Right ventricle myocardium superior (tissue), 1 donor: ENCODE data around the gene PTX4. TPM values are rescaled to one million over a fixed set of nuclear protein-coding genes. Genes with fewer than 3 reads are reported as not detected.
"Not testable (repeated sequence)": the region's sequence is repeated elsewhere in the genome, so short reads cannot be mapped to it uniquely, and the experiment has no call there.

Experiments
- ATAC-seq: fragments of 200-7000 bp; cut with Tn5 transposase; one replicate; pipeline ENCODE4 v1.9.1; 2020; ENCODE audit warnings: mild to moderate bottlenecking; ENCODE audit not compliant: poor library complexity
- DNase-seq: peaks from one replicate; pipeline ENCODE4 v3.0.0-alpha.2; 2020
- intact Hi-C: fragments of 100-400 bp; cut with DNase I; formaldehyde crosslinking; loops from one replicate; pipeline ENCODE4 v1.11.2; 2022
- total RNA-seq: library from RNA; stranded (reverse); fragmentation: NEBNext Ultra II Directional; extraction: Animal tissue kit (Norgen Biotek cat#: 25700); gene quantifications from one replicate; pipeline ENCODE4 v1.2.1, GENCODE V29; 2021
- donor health status: DM: no; HTN: yes; CAD: no; lungs with severe emphysema.

The PTX4 gene
- total RNA-seq, 1 donor from 2014 or later = 0.16 TPM

- no peak for DNase-seq
- intact Hi-C loops = no loop called here
- no peak for ATAC-seq
Observed at GRCh38 chr16:1454561-1454960, 34.2 kb downstream of the PTX4 start.

- intact Hi-C loops = no loop called here
- ATAC-seq (no peak), DNase-seq (no peak)
Observed at GRCh38 chr16:1453316-1453715, 35.4 kb downstream of the PTX4 start.

DNA sequence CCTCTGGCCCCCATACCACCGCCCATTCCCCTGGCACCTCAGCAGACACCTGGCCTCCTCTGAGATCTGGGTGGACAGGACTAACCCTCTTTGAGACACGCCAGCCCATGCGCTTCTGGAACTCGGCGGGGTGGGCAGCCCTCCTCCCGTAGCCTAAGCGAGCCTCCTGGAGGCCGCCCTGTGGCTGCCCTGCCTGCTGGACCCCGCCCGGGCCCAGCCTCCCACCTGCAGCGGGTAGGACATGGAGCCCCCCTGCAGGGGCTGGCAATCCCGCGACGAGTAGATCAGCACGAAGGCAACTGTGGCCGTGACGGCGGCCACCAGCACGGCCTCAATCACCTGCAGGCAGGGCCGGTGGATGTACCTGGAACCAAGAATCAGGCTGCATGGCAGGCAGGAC lies 36.2 kb downstream of the PTX4 start:
- intact Hi-C loops = no loop called here
- ATAC-seq (no peak), DNase-seq (no peak)

DNA sequence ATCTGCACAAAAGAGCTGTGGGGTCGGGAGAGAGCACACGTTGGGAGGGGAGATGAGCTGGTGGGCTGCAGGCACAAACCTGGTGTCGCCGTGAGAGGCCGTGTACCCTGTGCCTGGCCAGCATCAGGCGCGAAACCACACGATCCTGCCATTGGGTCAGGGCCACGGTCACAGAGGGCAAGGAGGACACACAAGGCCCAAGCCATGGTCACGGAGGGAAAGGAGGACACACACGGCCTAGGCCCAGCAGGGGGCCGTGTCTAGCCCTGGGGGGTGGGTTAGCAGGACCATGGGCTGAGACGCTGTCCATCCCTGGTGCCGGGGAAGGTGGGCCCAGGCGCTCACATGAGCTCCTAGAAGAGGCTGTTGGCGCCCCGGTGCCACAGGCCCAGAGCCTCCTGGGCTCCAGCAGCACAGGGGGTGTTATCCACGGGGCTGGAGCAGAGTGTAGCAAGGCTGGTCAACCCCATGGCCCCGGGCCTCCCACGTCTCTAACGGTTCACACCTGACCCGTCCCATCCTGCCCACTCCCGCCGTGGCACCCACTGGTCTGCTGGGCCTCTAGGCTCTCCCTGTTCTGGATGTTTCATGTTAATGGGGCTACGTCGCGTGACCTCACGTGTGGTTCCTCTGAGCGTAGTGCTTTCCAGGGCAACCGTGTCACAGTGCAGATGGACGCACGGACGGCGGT lies 36.9 kb downstream of the PTX4 start:
- DNase-seq (no peak), ATAC-seq (no peak)
- intact Hi-C loops = no loop called here

DNA sequence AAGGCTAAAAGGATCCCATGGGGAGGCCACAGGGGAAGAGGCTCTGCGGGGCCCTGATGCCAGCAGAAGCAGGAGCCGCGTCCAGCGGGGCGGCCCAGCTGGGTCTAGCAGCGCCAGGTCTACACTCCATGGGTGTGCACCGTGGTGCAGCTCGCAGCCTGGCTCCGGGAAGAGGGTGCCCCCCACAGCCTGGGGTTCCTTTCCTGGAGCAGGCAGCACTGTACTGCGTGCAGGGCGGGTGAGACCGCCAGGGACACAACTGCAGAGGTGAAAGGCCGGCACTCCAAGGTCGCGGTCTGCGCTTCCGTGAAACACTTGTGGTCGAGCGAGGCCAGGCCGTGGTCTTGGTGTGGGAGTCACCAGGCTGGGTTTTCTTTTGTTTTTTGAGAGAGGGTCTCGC lies 37.9 kb downstream of the PTX4 start:
- no peak for ATAC-seq
- DNase-seq = no peak
- intact Hi-C loops = no loop called here

- intact Hi-C loops = no loop called here
- ATAC-seq (no peak), DNase-seq (no peak)
Observed at GRCh38 chr16:1450218-1450617, 38.5 kb downstream of the PTX4 start.

- DNase-seq (no peak), ATAC-seq (no peak)
- intact Hi-C loops = no loop called here
Observed at GRCh38 chr16:1449201-1449788, 39.4 kb downstream of the PTX4 start.

DNA sequence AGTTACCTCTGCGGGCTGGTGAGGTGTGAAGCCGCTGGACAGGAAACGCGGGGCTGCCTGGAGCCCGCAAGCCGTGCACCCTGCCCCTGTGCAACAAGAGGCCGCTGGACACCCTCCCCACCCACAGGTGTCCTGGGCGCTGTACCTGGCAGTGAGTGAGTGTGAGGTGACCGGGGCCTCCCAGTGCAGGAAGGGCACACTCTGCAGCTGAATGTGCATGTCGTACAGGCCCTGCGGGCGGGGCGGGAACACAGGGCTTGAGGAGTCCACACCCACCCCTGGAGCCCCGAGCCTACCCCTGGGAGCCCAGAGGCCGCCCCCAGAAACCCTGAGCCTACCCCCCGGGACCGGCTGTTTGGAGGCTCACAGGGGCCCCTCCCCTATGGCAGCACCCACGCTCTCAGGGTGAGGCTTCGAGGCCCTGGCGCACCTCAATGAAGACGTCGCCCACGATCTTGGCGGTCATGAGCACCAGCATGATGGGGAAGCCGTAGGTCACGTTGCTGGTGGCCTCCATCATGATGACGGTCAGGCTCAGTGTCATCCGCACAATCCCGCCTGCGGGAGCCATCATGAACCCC lies 40.1 kb downstream of the PTX4 start:
- no peak for DNase-seq
- intact Hi-C loops = no loop called here
- no peak for ATAC-seq

GRCh38 chr16:1447965-1448364 lies 40.8 kb downstream of the PTX4 start:
- intact Hi-C loops = no loop called here
- DNase-seq = no peak
- no peak for ATAC-seq

GRCh38 chr16:1446296-1447080 lies 42.3 kb downstream of the PTX4 start:
- ATAC-seq (no peak), DNase-seq (no peak)
- intact Hi-C loops = no loop called here

GRCh38 chr16:1445518-1446203 lies 43.1 kb downstream of the PTX4 start:
- intact Hi-C loops = no loop called here
- no peak for ATAC-seq
- DNase-seq = no peak

GRCh38 chr16:1444730-1445517 lies 43.8 kb downstream of the PTX4 start:
- intact Hi-C loops = no loop called here
- no peak for ATAC-seq

GRCh38 chr16:1443980-1444729 lies 44.6 kb downstream of the PTX4 start, which contains the start of gene CCDC154:
TSS of gene CCDC154 (minus strand) at chr16:1444556. CDS start at chr16:1444322, 234 bp downstream.
- intact Hi-C loops = no loop called here
- ATAC-seq = no peak
- no peak for DNase-seq

More at GRCh38 chr16:1444730-1445517, 43.8 kb downstream of the PTX4 start:
- DNase-seq = no peak

DNA sequence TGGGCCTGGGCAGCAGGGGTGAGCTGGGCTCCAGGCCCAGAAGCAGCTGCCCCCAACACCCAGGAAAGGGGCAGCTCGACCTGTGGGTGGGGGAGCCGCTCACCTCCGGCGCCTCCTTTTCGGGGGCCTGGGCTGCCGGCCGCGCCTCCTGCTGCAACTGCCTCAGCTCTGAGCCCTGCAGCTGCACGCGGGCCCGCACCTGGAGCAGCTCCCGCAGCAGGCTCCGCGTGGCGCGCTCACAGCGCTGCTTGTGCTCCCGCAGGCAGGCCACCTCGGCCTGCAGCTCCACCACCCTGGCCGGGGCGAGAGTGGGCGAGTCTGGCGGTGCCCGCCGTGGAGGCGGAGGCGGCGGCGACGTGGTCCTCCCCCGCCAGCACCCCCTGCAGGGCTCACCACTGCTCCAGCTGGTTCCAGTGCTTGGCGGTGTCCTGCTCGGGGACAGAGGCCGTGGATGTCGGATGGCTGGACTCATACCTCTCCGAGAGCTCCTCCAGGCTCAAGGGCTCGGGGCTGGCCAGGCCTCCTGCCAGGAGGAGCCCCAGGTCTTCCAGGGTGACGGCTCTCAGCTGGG lies 45.3 kb downstream of the PTX4 start:
- intact Hi-C loops = no loop called here
- DNase-seq (no peak), ATAC-seq (no peak)

DNA sequence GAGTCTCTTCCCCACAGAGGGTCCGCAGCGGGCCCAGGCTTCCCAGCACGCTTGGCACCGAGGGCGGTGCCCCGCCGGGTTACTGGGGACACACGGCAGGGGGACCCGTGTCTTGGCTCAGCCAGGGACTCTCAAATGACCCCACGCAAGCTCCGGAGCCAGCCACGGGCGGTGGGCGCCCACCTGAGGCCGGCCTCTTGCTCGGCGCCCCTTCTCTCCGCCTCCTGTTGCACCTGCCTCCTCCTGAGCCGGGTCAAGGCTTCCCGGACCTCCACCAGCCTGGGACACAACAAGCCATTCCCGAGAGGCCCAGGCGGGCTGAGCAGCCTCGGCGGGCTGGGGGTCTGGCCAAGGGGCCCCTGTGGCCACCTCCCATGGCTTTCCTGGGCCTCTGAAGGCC lies 46.0 kb downstream of the PTX4 start:
- ATAC-seq (no peak), DNase-seq (no peak)
- intact Hi-C loops = no loop called here

DNA sequence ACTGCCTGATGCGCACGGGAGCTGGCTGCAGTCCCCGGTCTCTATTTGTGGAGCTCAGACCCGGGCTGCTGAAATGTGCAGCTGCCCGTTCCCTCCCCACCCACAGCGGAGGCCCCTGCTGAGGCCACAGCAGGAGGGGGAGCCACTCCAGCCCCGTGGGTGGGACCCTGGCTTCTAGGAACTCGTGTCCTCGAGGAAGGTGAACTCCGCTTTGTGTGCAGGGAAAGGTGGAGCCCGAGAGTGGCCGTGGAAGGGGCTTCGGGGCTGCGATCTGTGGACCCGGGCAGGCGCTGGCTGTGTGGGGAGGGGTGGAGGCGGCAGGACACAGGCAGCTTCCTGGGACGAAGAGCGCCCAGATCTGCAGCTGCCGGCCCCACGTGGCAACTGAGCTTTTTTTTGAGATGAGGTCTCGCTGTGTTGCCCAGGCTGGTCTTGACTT lies 47.3 kb downstream of the PTX4 start:
- intact Hi-C loops = no loop called here
- DNase-seq = no peak
- no peak for ATAC-seq

- ATAC-seq, intact Hi-C loops, DNase-seq: not testable (repeated sequence)
Observed at GRCh38 chr16:1439699-1440074, 49.1 kb downstream of the PTX4 start.
